Breast epithelium (tissue), 4 donors: Measurements from ENCODE around the gene ANKS1B. TPM values are rescaled to one million over a fixed set of nuclear protein-coding genes. Genes with fewer than 3 reads are reported as not detected.
"Not testable (repeated sequence)": the region's sequence is repeated elsewhere in the genome, so short reads cannot be mapped to it uniquely, and the experiment has no call there.

Experiments used
- DNase-seq, 2 donors: peaks; one replicate each; pipeline ENCODE4 v3.0.0-alpha.2; 2019; ENCODE audit warnings: low spot score in 2 of 2
- H3K27ac ChIP-seq, 2 donors: fragments of 200-600 bp; sonication (generic) in 1 of 2; one replicate each; pipeline ENCODE4 v1.5.1; 2016 to 2019; ENCODE audit warnings: mild to moderate bottlenecking in 1 of 2
- H3K27me3 ChIP-seq, 2 donors: fragments of 200-600 bp; sonication (generic) in 1 of 2; one replicate each; pipeline versions ENCODE4 v1.5.1 to v1.6.0; 2017 to 2019; ENCODE audit warnings: control low read depth in 1 of 2, mild to moderate bottlenecking in 1 of 2
- H3K36me3 ChIP-seq: fragments of 200-600 bp; one replicate; pipeline ENCODE4 v1.5.1; 2019
- H3K4me1 ChIP-seq, 2 donors: fragments of 200-600 bp; sonication (generic); one replicate each; pipeline ENCODE4 v1.5.1; 2016 to 2019; ENCODE audit warnings: control low read depth in 1 of 2
- H3K4me3 ChIP-seq, 3 donors: fragments of 200-600 bp; sonication (generic); 1 replicate in 2 of 3; 2 replicates in 1 of 3; pipeline ENCODE4 v1.5.1; 2016 to 2019; ENCODE audit warnings: mild to moderate bottlenecking in 3 of 3, moderate library complexity in 2 of 3
- H3K9me3 ChIP-seq, 2 donors: fragments of 200-600 bp; sonication (generic) in 1 of 2; one replicate each; pipeline ENCODE4 v1.5.1; 2016 to 2019; ENCODE audit warnings: control low read depth in 1 of 2
- CTCF ChIP-seq, 3 donors: fragments of 450-650 bp; IDR thresholded peaks; one replicate each; pipeline ENCODE4 v1.5.1; 2016 to 2017; ENCODE audit warnings: antibody characterized with exemption in 3 of 3, mild to moderate bottlenecking in 3 of 3, moderate library complexity in 3 of 3
- POLR2A ChIP-seq: fragments of 450-650 bp; IDR thresholded peaks from one replicate; pipeline ENCODE4 v1.6.1; 2016; ENCODE audit warnings: antibody characterized with exemption, mild to moderate bottlenecking, moderate library complexity
- POLR2AphosphoS5 ChIP-seq, 3 donors: sonication (generic); formaldehyde crosslinking; IDR thresholded peaks; one replicate each; pipeline ENCODE4 v1.6.1; 2017; ENCODE audit warnings: antibody characterized with exemption in 3 of 3
- intact Hi-C: fragments of 100-400 bp; cut with DNase I; formaldehyde crosslinking; loops from one replicate; pipeline ENCODE4 v1.15.1; 2023; ENCODE audit warnings: low total_unique reads
- total RNA-seq, 3 donors: library from RNA; depleted of rRNA; stranded (reverse); fragments of >200 nt; gene quantifications; one replicate each; pipeline ENCODE4 v1.1.0, GENCODE V29; 2016

The ANKS1B gene
- total RNA-seq, 3 donors from 2014 or later = 16.6 to 115 (median 32.4) TPM

GRCh38 chr12:98838231-98838647, 1146.5 kb downstream of the ANKS1B start:
- intact Hi-C loops = no loop called here
- H3K4me3 ChIP-seq = no peak overlapping the region
- H3K4me1 ChIP-seq = no peaks in the 10 kb centered on the region
- no peaks in the 10 kb centered on the region for H3K36me3 ChIP-seq
- H3K27ac ChIP-seq = no peak overlapping the region
- no peaks in the 10 kb centered on the region for H3K9me3 ChIP-seq
- DNase-seq = no peak
- no peaks in the 10 kb centered on the region for H3K27me3 ChIP-seq
- TF ChIP-seq POLR2AphosphoS5 (IDR thresholded peaks at IDR 0.05) (no peak), CTCF (IDR thresholded peaks at IDR 0.05) (peak in 1 of 3 donors; percentile 19)

- H3K4me1 ChIP-seq, intact Hi-C loops, H3K4me3 ChIP-seq, H3K27ac ChIP-seq, H3K27me3 ChIP-seq, H3K36me3 ChIP-seq, H3K9me3 ChIP-seq, DNase-seq: not testable (repeated sequence)
Measured at GRCh38 chr12:98837134-98837752, 1147.5 kb downstream of the ANKS1B start.

- Histone ChIP-seq H3K9me3 (no peaks in the 10 kb centered on the region), H3K36me3 (no peaks in the 10 kb centered on the region), H3K27ac (no peak overlapping the region), H3K4me1 (no peaks in the 10 kb centered on the region), H3K27me3 (no peaks in the 10 kb centered on the region), H3K4me3 (no peak overlapping the region)
- intact Hi-C loops = no loop called here
- no peak for DNase-seq
- no peak for TF ChIP-seq CTCF (IDR thresholded peaks at IDR 0.05)
- no peak for TF ChIP-seq POLR2A
- no peak for TF ChIP-seq POLR2AphosphoS5 (IDR thresholded peaks at IDR 0.05)
Measured at GRCh38 chr12:98830657-98831056, 1154.1 kb downstream of the ANKS1B start.

GRCh38 chr12:98828802-98829600, 1155.7 kb downstream of the ANKS1B start:
- Histone ChIP-seq H3K4me3 (no peak overlapping the region), H3K27ac (no peak overlapping the region), H3K4me1 (no peaks in the 10 kb centered on the region), H3K9me3 (no peaks in the 10 kb centered on the region), H3K36me3 (no peaks in the 10 kb centered on the region), H3K27me3 (no peaks in the 10 kb centered on the region)
- intact Hi-C loops = no loop called here
- no peak for DNase-seq
- TF ChIP-seq POLR2AphosphoS5 (IDR thresholded peaks at IDR 0.05) (no peak), CTCF (IDR thresholded peaks at IDR 0.05) (no peak), POLR2A (no peak)

- no peak overlapping the region for H3K4me3 ChIP-seq
- no peak for DNase-seq
- H3K27me3 ChIP-seq = no peaks in the 10 kb centered on the region
- H3K27ac ChIP-seq = no peak overlapping the region
- H3K9me3 ChIP-seq = no peaks in the 10 kb centered on the region
- TF ChIP-seq POLR2AphosphoS5 (IDR thresholded peaks at IDR 0.05) = no peak
- TF ChIP-seq CTCF (IDR thresholded peaks at IDR 0.05) = no peak
- TF ChIP-seq POLR2A = no peak
- intact Hi-C loops = no loop called here
- H3K4me1 ChIP-seq = no peaks in the 10 kb centered on the region
- no peaks in the 10 kb centered on the region for H3K36me3 ChIP-seq
Measured at GRCh38 chr12:98823012-98823411, 1161.7 kb downstream of the ANKS1B start.
